Embryonic facial prominence (tissue), 1 donor: Measurements from ENCODE around the gene RSBN1.
"Not testable (repeated sequence)": the region's sequence is repeated elsewhere in the genome, so short reads cannot be mapped to it uniquely, and the experiment has no call there.

ENCODE experiments used
- DNase-seq: peaks from one replicate; pipeline ENCODE4 v3.0.0-alpha.2; 2016; ENCODE audit errors: extremely low spot score

Gene RSBN1

DNA sequence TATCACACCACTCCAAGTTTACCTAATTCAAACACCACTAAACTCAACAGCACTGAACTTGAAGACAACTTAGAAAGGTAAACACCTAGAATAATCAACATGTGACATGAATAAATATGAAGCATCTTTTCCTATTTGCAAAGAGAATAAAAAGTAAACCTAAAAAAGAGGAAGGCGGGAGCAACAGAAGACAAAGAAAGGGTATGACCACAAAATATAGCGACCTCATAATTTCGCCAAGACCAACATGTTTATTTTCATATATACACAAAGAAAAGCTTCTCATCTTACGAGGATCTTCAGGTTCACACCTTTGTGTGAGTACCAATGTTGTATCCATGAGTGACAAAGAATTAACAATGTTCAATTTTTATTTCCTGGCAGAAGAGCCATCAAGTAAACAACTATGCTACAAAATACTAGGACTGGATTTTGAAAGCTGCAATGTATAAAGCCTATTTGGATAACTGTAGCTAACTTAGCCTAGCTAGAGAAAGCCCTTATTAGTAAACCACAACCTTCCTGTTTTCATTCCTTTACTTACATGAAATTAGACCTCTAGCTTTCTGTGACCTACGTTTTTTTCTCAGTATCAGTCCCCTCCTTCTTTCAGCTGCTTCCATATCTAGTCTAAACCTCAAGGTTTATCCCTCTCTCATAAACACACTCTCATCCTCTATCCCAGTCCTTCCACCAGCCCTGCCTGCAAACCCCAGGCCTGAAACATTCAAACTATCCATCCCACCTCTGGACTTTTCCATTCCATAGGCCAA lies 31.7 kb downstream of the RSBN1 start:
- no peak for DNase-seq

DNA sequence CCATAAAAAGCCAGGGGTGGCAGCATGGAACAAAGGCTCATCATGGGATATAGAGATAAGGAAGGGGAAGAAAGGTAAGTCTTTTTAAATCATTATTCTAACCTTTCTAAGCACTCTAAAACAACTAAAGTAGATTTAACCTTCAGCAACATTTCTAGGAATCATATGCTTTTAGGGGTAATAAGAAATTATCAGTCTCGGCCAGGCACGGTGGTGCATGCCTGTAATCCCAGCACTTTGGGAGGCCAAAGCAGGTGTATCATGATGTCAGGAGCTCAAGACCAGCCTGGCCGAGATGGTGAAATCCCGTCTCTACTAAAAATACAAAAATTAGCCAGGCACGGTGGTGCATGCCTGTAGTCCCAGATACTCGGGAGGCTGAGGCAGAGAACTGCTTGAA lies 32.7 kb downstream of the RSBN1 start:
- DNase-seq, result no peak

DNA sequence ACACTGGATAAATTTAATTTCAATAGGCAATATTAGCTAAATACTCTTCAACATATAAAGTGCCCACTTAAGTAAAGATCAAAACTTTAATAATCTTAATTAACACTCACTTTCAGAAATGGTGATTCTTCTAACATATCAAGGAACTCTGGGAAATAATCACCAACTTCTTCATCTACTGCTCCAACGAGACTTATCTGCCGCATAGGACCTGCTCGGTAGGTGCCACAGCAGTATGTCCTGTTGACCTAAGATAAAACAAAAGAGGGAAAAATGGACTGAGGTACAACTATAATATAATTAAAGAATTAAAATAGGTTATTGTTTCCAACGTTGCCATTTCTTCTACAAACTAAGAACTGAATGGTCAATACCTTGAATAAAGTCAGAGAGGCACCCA lies 34.7 kb downstream of the RSBN1 start:
- no peak for DNase-seq

DNA sequence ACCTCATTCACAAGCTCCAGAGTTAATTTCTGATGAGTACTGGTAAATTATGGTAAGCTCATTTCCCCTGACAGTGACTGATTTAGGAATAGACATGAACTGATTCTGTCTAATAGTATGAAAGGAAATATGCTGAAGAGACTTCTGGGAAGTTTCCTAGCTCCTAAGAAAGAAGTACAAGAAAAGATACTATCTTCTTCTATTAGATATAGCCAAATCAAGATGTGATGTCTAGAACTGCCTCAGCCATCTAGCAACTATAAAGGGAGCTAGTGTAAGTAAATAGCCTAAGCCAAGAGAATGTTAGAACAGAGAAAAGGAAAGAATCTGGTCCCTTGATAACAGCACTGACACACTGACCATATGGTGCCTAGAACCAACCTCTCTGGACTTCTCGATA lies 42.2 kb downstream of the RSBN1 start:
- DNase-seq, result no peak

DNA sequence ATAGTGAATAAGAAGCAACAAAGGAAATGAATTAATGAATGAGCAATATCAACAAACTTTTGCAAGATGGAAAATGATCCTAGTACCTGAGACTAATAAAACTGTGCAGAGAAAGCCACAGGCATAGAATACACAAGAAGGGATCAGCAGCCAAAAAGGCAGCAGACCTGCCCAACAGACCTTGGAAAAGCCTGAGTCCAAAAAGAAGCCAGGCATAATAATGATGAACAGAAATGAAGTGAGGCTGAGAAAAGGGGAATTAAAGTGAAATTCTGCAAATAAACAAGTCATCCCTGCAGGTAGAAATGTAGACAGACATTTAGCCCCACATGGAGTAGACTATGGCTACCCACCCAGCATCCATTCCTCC lies 42.7 kb downstream of the RSBN1 start:
- no peak for DNase-seq

DNA sequence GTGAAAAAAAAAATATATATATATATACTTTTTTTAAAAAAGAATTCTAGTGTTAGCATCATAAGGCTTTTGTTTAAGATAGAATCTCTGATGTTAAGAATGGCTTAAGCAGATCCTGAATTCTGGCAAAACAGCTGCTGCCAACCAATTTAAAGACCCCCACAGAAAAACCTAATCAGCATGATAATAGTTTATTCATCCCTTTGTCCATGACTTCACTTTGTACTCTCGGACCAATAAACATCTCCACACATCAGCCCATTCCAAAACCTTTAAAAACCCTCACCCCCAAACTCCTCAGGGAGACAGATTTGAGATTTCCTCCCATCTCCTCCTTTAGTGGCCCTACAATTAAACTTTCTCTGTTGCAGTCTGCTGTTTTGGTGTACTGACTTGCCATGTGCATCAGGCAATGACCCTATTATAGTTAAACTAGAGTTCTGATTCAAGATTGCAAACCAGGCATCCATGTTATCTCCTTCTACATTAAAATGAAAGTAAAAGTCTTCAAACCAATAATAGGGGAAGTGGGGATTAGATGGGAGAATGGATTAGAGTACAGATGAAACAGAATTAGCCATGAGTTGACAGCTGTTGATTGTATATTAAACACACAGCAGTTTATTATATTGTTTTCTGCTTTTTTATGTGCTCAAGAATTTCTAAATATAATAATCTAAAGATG lies 43.2 kb downstream of the RSBN1 start:
- DNase-seq, result no peak

DNA sequence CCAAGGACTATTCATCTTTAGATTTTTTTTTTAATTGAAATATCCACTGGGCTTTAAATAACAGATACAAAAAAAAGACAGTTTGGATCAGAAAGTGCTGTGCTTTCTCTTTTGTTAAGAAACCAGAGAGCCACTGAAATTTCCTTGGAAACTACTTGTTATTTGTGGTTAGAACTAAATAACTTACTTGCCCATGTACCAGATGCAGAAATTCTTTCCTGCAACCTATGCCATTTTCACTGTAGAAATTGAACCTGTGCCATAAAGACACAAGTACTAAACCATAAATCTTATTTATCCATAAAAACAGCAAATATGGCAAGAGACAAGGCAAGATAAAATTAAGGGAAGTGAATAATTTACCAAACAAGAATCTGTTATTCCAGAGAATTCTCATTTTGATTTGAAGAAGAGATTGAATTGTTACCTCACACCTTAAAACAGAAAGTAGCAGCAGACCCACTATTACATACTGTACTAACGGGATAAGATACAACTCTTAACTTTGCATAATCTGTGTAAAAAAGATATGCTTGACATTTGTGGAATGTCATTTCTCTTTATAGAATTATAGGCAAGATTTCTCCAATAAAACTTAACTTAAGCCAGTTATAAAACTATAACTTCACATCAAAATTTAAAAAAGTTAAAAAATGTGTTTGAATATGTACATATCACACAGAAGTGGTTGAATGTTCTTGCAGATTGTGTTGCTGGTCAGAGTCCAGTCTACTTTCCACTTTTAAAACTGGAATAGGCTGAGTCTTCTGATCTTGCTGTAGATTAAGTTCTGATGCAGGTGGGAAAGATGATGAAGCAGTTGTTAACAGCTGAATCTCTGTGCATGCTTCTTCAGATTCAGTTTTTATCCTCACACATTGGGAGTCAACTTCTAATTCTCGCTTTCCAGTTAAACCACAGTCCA lies 46.7 kb downstream of the RSBN1 start:
- DNase-seq, result no peak

DNA sequence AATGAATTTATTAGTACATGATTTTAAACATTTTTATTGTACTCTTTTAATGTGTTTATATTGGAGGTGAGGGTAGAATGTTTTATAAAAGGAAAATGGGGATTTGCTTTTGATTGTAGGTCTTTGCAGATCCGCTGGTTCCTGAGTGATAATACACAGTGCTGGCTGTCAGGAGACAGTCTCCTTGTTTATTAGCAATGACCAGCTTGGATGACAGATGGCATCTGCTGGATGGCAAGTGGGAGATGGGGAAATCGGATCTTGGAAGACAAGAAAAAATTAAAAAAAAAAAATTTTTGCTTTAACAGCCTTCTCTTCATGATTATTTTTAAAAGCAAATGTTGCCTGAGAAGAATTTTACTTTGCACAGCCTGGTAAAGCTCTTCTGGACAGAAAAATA lies 48.6 kb downstream of the RSBN1 start:
- no peak for DNase-seq

DNA sequence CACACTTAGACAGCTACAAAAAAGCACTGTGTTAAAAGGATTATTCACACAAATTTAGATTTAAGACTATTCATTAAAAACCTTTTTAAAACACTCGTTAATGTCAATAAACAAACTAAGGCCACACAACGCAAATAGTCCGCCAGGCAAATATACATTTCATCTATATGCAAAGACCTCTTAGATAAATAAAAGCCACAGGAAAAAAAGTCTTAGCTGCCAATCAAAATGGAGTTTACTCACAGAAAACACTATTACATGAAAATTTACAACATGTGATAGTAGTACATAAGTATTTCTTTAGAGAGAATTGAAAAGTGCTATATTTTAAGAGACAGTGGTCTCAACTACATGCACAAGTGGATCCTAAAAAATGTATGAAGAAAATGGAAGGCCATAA lies 50.3 kb downstream of the RSBN1 start:
- DNase-seq, result no peak

DNA sequence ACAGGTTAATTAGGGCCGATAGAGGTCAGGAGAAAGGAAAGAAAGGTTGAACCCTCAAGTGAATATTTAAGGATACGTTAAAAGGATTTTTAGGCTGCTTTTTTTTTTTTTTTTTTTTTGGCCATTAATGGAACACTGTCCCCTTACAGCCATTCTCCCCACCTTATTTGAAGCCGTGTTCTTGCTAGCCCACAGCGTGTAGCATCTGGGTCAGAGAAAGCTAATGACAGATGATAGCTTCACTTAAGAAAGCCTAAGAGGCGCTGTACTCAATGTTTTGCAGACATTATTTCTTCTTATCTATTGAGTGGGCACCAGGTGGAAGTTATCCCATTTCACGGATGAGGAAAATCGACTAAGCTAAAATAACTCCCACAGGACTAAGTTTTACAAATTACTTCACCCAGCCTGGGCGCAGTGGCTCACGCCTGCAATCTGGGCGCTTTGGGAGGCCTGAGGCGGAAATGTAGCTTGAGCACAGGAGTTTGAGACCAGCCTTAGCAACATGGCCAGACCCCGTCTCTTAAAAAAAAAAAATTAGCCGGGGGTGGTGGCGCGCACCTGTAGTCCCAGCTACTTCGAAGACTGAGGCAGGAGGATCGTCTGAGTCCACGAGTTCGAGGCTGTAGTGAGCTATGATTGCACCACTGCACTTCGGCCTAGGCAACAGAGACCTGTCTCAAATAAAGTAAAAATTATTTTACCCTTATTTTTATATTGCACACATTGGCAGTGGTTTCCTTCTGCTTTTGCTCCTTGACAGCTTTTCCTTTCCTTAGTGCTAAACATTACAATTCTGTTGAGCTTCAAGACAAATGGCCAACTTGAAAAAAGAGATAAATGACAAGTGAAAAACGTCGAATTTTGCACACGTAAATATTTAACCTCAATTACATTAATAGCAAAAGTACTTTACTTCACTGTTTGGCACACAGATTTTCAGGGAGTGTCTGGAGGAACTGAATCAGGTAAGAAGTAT lies 51.9 kb downstream of the RSBN1 start:
- no peak for DNase-seq

DNA sequence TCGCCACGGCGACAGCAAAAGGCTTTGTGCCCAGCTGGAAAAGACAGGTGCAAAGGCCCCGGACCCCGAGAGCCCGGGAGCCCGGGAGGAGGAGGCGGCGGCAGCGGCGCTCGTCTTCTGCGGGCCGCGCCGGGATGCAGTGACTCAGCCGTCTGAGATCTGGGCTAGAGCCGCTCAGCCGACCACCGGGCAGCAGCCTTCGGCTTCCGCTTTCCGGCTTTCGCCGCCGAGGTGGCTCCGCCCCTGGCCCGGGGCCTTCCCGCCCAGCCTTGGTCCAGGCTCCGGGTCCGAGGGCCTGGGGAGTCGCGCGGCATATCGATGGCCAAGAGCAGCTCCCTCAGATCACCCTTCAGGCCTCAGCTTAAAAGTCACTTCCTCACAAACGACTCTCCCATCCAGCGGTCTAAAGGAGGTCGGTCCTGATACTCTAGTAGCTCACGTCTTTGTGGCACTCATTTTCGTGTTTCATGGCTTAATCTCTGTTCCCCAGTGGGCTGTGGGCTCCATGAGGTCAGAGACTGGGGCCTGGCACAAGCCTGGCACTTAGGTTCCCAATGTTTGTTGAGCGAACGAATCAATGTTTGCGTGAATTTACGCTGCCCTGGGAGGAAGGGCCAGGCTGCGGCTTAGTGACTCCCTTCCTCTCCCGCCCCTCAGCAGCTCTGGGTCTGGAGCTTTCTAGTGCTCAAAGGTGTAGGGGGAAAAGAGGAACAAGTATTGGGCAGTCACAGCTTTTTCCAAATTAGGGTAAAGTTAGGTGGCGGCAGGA lies 52.8 kb downstream of the RSBN1 start, which contains the start of gene PHTF1:
Gene PHTF1 (minus strand): TSS at position 154 of the 769 bp plus-strand sequence. CDS start 783 bp downstream, outside the sequence.
- peak; percentile 15 for DNase-seq

DNA sequence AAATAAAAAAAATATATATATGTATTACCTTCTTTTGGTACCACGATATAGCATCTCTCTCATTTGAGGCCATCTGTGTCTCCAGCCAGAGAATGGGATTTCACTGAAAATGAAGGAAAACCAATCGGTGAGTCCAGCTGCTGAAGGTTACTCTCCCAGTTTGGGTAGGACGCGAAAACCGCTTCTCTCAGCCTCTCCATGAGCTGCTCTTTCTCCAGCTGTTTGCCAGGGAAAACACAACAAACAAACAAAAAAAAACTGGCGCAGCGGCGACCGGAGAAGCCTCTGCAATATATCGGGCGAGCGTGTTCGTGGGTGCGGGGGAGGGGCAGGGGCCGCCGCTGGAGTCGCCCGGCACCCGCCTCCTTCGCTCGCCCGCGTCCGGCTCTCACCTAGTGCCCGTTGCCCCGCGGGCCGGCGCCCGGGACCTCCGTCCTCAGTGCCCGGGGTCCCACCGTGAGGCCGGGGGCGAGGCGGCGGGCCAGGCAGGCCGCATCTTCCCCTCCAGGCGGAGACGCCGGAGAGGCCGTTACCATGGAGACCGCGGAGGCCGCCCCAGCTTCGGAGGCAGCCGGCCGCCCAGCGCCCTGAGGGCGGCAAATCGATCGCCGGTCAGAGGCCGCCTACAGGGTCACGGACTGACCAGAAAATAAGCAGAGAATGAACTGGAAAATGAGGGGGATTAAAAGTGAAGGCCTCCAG lies 53.5 kb downstream of the RSBN1 start:
- DNase-seq, result no peak

DNA sequence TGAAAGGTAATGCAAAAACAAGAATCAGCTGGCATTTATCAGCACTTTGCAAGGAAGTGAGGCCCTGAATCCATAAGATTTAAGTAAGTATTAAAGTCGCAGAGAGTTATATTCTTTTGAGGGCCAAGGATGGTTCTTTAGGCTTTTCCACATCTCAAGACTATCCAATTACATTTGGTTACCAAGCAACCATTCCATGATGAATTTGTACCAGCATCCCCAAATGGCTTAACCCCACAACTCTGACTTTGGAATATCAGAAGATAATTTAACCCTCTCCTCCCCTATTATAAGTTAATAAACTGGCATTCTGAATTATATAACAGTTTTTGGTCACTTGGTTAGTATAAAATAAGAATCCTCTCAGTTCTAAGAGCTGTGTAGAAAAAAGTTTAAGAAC lies 55.8 kb downstream of the RSBN1 start:
- DNase-seq, result no peak

DNA sequence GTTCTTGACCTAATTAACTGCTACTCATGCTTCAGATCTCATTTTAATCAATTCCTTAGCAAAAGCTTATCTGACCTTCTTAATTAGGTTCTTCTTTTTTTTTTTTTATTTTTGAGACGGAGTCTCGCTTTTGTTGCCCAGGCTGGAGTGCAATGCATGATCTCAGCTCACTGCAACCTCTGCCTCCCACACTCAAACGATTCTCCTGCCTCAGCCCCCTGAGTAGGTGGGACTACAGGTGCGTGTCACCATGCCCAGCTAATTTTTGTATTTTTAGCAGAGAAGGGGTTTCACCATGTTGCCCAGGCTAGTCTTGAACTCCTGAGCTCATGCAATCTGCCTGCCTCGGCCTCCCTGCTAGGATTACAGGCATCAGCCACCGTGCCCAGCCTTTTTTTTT lies 58.9 kb downstream of the RSBN1 start:
- DNase-seq, result not testable (repeated sequence)

DNA sequence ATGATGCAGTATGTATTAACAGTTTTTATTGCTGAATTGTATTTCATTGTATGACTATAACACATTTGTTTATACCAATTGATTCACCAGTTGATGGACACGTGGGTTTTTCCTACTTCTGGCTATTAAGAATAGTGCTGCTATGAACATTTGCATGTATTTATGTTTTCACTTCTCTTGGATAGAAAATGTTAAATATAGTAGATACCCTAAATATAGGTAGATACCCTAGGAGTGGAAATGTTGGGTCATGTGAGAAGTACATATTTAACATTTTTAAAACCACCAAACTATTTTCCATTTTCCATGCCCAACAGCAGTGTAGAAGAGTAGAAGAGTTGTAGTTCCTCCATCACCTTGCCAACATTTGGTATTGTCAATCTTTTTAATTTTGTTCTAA lies 60.8 kb downstream of the RSBN1 start:
- DNase-seq, result no peak

DNA sequence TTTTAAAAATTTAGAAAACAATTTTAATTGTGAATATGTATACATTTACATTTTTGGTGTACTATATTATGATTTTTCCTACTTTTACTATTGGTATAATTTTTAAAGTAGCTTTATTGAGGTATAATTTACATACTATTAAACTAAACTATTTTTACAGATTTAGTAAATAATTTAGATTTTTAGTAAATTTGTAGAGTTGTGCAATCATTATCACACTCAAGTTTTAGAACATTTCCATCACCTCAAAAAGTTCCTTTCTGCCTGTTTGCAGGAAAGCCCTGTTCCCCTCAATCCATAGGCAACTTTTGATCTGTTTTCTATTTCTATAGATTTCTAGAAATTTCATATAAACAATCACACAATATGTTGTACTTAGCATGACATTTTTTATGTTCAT lies 61.2 kb downstream of the RSBN1 start:
- no peak for DNase-seq

DNA sequence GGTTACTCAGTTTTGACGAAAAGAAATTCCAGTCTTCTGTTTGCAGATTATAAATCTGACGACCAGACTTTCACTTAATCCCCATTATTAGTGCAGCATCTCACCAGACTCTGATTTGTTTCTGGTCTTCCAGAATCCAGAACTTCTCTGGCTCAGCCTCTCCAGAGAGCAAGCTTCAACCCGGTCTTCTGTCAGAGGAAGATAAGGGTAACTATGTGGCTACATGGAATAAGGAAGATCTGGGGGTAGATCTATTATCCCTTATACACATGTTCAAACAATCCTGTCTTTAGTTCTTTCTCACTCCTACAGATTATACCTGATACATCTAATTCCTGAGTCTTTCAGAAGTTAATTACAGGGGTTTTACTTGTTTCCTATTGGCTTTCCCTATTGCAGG lies 62.9 kb downstream of the RSBN1 start:
- DNase-seq, result no peak

DNA sequence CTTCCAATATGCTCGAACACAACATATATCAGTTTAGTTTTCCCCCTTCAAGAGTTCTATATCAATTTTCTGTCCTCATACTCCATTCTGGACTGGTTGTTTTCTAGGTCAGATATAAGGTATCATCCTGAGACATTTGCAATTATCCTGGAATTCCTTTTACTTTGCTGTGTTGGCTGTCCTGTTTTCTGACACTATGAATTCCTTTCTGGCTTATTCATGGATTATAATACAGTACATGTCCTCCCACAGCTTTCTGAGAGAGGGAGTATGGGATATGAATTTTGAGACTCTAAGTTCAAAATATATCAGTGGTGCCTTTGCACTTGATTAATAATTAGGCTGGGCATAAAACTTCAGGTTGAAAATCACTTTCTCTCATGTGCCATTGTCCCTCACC lies 64.9 kb downstream of the RSBN1 start:
- DNase-seq, result no peak

DNA sequence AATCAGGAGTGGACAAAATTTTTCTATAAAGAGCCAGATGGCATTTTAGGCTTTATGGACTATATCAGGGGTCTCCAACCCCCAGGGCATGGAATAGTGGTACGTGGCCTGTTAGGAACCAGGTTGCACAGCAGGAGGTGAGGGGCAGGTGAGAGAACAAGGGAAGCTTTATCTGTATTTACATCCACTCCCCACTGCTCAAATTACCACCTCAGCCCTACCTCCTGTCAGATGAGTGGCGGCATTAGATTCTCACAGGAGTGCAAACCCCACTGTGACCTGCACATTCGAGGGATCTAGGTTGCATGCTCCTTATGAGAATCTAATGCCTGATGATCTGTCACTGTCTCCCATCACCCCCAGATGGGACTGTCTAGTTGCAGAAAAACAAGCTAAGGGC lies 66.9 kb downstream of the RSBN1 start:
- no peak for DNase-seq

DNA sequence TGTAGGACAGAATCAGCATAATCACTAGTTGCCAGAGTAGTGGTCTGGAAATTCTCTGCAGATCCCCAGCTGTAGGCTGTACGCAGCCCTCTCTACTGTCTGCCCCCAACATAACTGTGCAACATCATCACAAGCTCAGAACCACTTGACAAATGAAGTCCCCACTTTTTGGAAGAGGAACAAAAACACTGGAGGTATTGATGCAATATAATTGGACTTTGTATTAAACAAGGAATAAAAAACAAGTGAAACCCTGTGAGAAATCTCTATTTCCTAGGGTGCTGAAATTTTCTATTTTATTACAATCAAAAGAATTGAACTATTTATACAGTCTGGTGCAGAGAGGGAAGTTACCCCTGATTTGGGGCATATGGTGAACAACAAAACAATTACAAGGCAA lies 68.2 kb downstream of the RSBN1 start:
- no peak for DNase-seq
